Endothelial cell of umbilical vein (primary cell): Measurements from ENCODE around the gene C17orf113. TPM values are rescaled to one million over a fixed set of nuclear protein-coding genes. Genes with fewer than 3 reads are reported as not detected.

Experiments used
- Bru-seq: library from RNA; stranded (reverse); fragments of 400-500 nt; gene quantifications from one replicate; lab custom pipeline; 2021; lab: Mats Ljungman, UMichigan
- BruChase-seq, 2 experiments: library from RNA; stranded (reverse); fragments of 400-500 nt; gene quantifications; one replicate each; lab custom pipeline; 2021; lab: Mats Ljungman, UMichigan
- BruUV-seq: library from RNA; stranded (reverse); fragments of 400-500 nt; replicated peaks from 2 replicates; lab custom pipeline; 2021; lab: Mats Ljungman, UMichigan
- CTCF ChIA-PET: fragments of 300-600, 350-600 bp; sonication (Branson Sonifier 250); formaldehyde crosslinking; loops from one replicate; lab custom pipeline; 2021; ENCODE audit warnings: antibody characterized with exemption, inconsistent platforms; lab: Charles Lee
- POLR2A ChIA-PET: fragments of 300-600, 350-600 bp; sonication (Branson Sonifier 250); formaldehyde crosslinking; loops from one replicate; lab custom pipeline; 2021; ENCODE audit warnings: antibody characterized with exemption, inconsistent platforms; lab: Charles Lee
- DNase-seq: peaks from one replicate; pipeline ENCODE4 v3.0.0-alpha.2; 2011; ENCODE audit warnings: low read depth, low spot score
- FAIRE-seq: peaks from 2 replicates; lab custom pipeline; 2011; peaks lifted over from hg19 to GRCh38; lab: Jason Lieb, UNC
- H2AFZ ChIP-seq: 2 replicates; pipeline ENCODE4 v1.6.0; 2012; ENCODE audit warnings: low read depth, low read length, control low read depth, inconsistent platforms
- H3K27ac ChIP-seq: 2 replicates; pipeline ENCODE4 v1.5.1; 2011; ENCODE audit warnings: low read depth, mild to moderate bottlenecking, control low read depth, low read length, moderate library complexity; ENCODE audit not compliant: insufficient read depth
- H3K27me3 ChIP-seq, 2 experiments: 2 replicates each; pipeline versions ENCODE4 v1.6.0 to v1.6.1; 2011; ENCODE audit warnings: low read length in 2 of 2, mixed read lengths in 1 of 2; ENCODE audit not compliant: control insufficient read depth in 2 of 2, insufficient read depth in 2 of 2
- H3K36me3 ChIP-seq, 2 experiments: 2 replicates in 1 of 2; 3 replicates in 1 of 2; pipeline ENCODE4 v1.5.1; 2011; ENCODE audit warnings: low read length in 2 of 2, mild to moderate bottlenecking in 1 of 2, moderate library complexity in 1 of 2; ENCODE audit not compliant: control insufficient read depth in 2 of 2, insufficient read depth in 2 of 2; ENCODE audit errors: extremely low read depth in 1 of 2
- H3K4me1 ChIP-seq: 3 replicates; pipeline ENCODE4 v1.5.1; 2011; ENCODE audit warnings: mild to moderate bottlenecking, low read length; ENCODE audit not compliant: control insufficient read depth, insufficient read depth; ENCODE audit errors: extremely low read depth
- H3K4me2 ChIP-seq: 2 replicates; pipeline ENCODE4 v1.6.1; 2011; ENCODE audit warnings: low read length, control low read depth, mixed read lengths; ENCODE audit not compliant: insufficient read depth
- H3K4me3 ChIP-seq, 3 experiments: fragments of 200-600 bp in 1 of 3; sonication (generic), shearing (Covaris generic) in 1 of 3; replicated peaks in 1 of 3; 2 replicates each; pipeline ENCODE4 v1.5.1; 2011 to 2016; ENCODE audit warnings: control low read depth in 3 of 3, low read length in 3 of 3, mild to moderate bottlenecking in 2 of 3, inconsistent platforms in 1 of 3, low read depth in 1 of 3, moderate library complexity in 1 of 3; ENCODE audit not compliant: insufficient read depth in 1 of 3
- H3K79me2 ChIP-seq: 2 replicates; pipeline ENCODE4 v1.6.0; 2012; ENCODE audit warnings: low read length, inconsistent platforms; ENCODE audit not compliant: control insufficient read depth, insufficient read depth
- H3K9ac ChIP-seq: replicated peaks from 2 replicates; pipeline ENCODE3; 2011; ENCODE audit warnings: low read length, control low read depth; ENCODE audit not compliant: insufficient read depth; ENCODE audit errors: extremely low read depth
- H3K9me1 ChIP-seq: replicated peaks from 3 replicates; pipeline ENCODE4 v1.6.0; 2011; ENCODE audit warnings: mild to moderate bottlenecking, low read length; ENCODE audit not compliant: control insufficient read depth, insufficient read depth; ENCODE audit errors: extremely low read depth
- H3K9me3 ChIP-seq: replicated peaks from 2 replicates; pipeline ENCODE4 v1.5.1; 2012; ENCODE audit warnings: low read length, inconsistent platforms; ENCODE audit not compliant: control insufficient read depth, insufficient read depth
- H4K20me1 ChIP-seq: replicated peaks from 2 replicates; pipeline ENCODE3; 2011; ENCODE audit warnings: mild to moderate bottlenecking, low read length; ENCODE audit not compliant: control insufficient read depth, insufficient read depth; ENCODE audit errors: extremely low read depth
- CTCF ChIP-seq, 2 donors: IDR thresholded peaks; 1 replicate in 1 of 2; 2 replicates in 1 of 2; pipeline ENCODE4 v1.5.1; 2011; ENCODE audit warnings: low read length in 2 of 2, mild to moderate bottlenecking in 2 of 2, moderate library complexity in 2 of 2, control low read depth in 1 of 2, inconsistent platforms in 1 of 2, low read depth in 1 of 2; ENCODE audit not compliant: insufficient read depth in 1 of 2; ENCODE audit errors: extremely low read depth in 1 of 2
- JUN ChIP-seq: IDR thresholded peaks from 2 replicates; pipeline ENCODE4 v1.6.1; 2011; ENCODE audit warnings: borderline replicate concordance, low read depth; ENCODE audit not compliant: insufficient read length, insufficient read depth
- POLR2AphosphoS5 ChIP-seq: IDR thresholded peaks from 2 replicates; pipeline ENCODE4 v1.6.1; 2012; ENCODE audit warnings: low read depth, mild to moderate bottlenecking, control low read depth, low read length, moderate library complexity; ENCODE audit not compliant: insufficient read depth
- dilution Hi-C: fragments of 300-500 bp; cut with MboI; formaldehyde crosslinking; loops from one replicate; pipeline ENCODE4 v1.15.0; 2019; ENCODE audit warnings: low sequenced_read_pairs; ENCODE audit not compliant: extremely low pct_ligation_motif_present
- intact Hi-C: fragments of 100-400 bp; cut with micrococcal nuclease; formaldehyde crosslinking; loops from one replicate; pipeline ENCODE4 v1.10.0; 2022
- long read RNA-seq: library from polyadenylated mRNA; stranded (forward); transcript quantifications from one replicate; pipeline ENCODE4 v2.0.0, GENCODE V29; 2021
- polyA minus RNA-seq, 3 experiments: library from RNA; depleted of rRNA, polyadenylated mRNA; stranded (reverse); fragments of >200 nt; gene quantifications; 1 replicate in 1 of 3; 2 replicates in 2 of 3; pipeline ENCODE4 v1.2.3, GENCODE V29; 2011
- polyA plus RNA-seq, 4 experiments: library from polyadenylated mRNA; depleted of rRNA in 3 of 4; stranded (reverse) in 3 of 4; unstranded in 1 of 4; fragments of >200 nt; gene quantifications; 2 replicates each; pipeline versions ENCODE4 v1.2.1 to v1.2.3, GENCODE V29; 2011 to 2012; ENCODE audit warnings: missing spikeins in 1 of 4
- total RNA-seq: library from RNA; stranded (reverse); gene quantifications from 2 replicates; pipeline ENCODE4 v1.2.3, GENCODE V29; 2021

The C17orf113 gene
- total RNA-seq (0.18 and 0.20 TPM in 2 replicates), polyA plus RNA-seq (0.19 and 0.30 TPM in 2 replicates), polyA minus RNA-seq (0.17 TPM in 1 of 2 replicates, not detected in the other), Bru-seq, nascent RNA (percentile 13 among the genes with signal in this experiment), BruChase-seq, experiment 1, labeled RNA remaining after a 6-hour chase (not detected), BruChase-seq, experiment 2, labeled RNA remaining after a 2-hour chase (percentile 14 among the genes with signal in this experiment)
- polyA plus RNA-seq (2011; cell fraction: cytosol; rRNA removed) = 0.09 and 0.17 TPM in 2 replicates
- 0.11 and 0.29 TPM in 2 replicates for polyA plus RNA-seq (2011; cell fraction: nucleus; rRNA removed)
- polyA plus RNA-seq (2012) = 0.16 and 0.23 TPM in 2 replicates
- 0.92 TPM for polyA minus RNA-seq (2011; cell fraction: cytosol; rRNA and poly(A)+ RNA removed)
- 0.10 and 0.19 TPM in 2 replicates for polyA minus RNA-seq (2011; cell fraction: nucleus; rRNA and poly(A)+ RNA removed)
- long read RNA-seq = 0 reads

GRCh38 chr17:42050393-42051012 is at the start of gene C17orf113:
C17orf113 (minus strand) TSS chr17:42050601; CDS start chr17:42043376, 7,225 bp downstream.
- Histone ChIP-seq H3K27ac (no peak within 1 kb of the TSS), H4K20me1 (no peaks in the 10 kb centered on the region), H3K4me3 (peak within 1 kb of the TSS in 2 of 3 experiments; percentile 39 to 49), H3K9me1 (no peaks in the 10 kb centered on the region), H3K4me2 (no peak within 1 kb of the TSS), H2AFZ (peak within 1 kb of the TSS; percentile 64), H3K4me1 (no peaks in the 10 kb centered on the region), H3K27me3 (peaks cover 25 to 38% of the 10 kb centered on the region in 2 experiments), H3K9me3 (no peaks in the 10 kb centered on the region), H3K79me2 (no peaks in the 10 kb centered on the region), H3K9ac (no peak within 1 kb of the TSS), H3K36me3 (no peaks in the 10 kb centered on the region)
- POLR2A ChIA-PET = no interaction called here
- no TSS peak for BruUV-seq
- intact Hi-C loops (no loop called here), dilution Hi-C loops (no loop called here)
- DNase-seq (peak; percentile 36), FAIRE-seq (peak; percentile 33)
- CTCF ChIA-PET = interaction anchor here (1.0 to 1.7 kb wide), 8 partner anchors 10 to 65 kb away, joined by 3 to 9 read pairs (median 4); no protein-coding TSS in a partner anchor
- TF ChIP-seq CTCF (IDR thresholded peaks at IDR 0.05; ENCODE audit: extremely low read depth in 1 of 2, insufficient read depth in 1 of 2, low read depth in 1 of 2, low read length in 2 of 2) (peak; percentile 8 to 48), JUN (no peak), POLR2AphosphoS5 (peak; percentile 35)
